Bronchial epithelial cell (primary cell): ENCODE measurements around the gene CCN2. TPM values are rescaled to one million over a fixed set of nuclear protein-coding genes. Genes with fewer than 3 reads are reported as not detected.

Experiments used
- DNase-seq: peaks from one replicate; pipeline ENCODE4 v3.0.0-alpha.2; 2010; ENCODE audit warnings: low read depth
- FAIRE-seq: peaks from 2 replicates; lab custom pipeline; 2011; peaks lifted over from hg19 to GRCh38; lab: Jason Lieb, UNC
- H3K27me3 ChIP-seq: 2 replicates; pipeline ENCODE4 v1.5.1; 2011; ENCODE audit warnings: low read length; ENCODE audit not compliant: control insufficient read depth, insufficient read depth
- H3K36me3 ChIP-seq: 2 replicates; pipeline ENCODE4 v1.5.1; 2011; ENCODE audit warnings: low read length; ENCODE audit not compliant: control insufficient read depth, insufficient read depth
- H3K4me3 ChIP-seq: 2 replicates; pipeline ENCODE4 v1.5.1; 2011; ENCODE audit warnings: mild to moderate bottlenecking, low read depth, low read length, control low read depth
- CTCF ChIP-seq: IDR thresholded peaks from 2 replicates; pipeline ENCODE4 v1.5.1; 2011; ENCODE audit warnings: mild to moderate bottlenecking, moderate library complexity, low read length, control low read depth, inconsistent platforms; ENCODE audit not compliant: insufficient read depth, severe bottlenecking
- total RNA-seq: library from RNA; depleted of rRNA; stranded (reverse); fragments of >200 nt; gene quantifications from 2 replicates; pipeline ENCODE4 v1.2.1, GENCODE V29; 2014

CCN2 gene
- total RNA-seq, 1 donor from 2014 or later = 2.6 TPM

GRCh38 chr6:131995917-131996316 is 44.7 kb upstream of the CCN2 start:
- Histone ChIP-seq H3K36me3 (no peaks in the 10 kb centered on the region), H3K27me3 (no peaks in the 10 kb centered on the region), H3K4me3 (no peak overlapping the region)
- DNase-seq = peak; percentile 98
- TF ChIP-seq CTCF = no peak
- peak; percentile 36 for FAIRE-seq

- no peak for FAIRE-seq
These were observed 41.4 kb upstream of the CCN2 start for GRCh38 chr6:131992557-131992956.

GRCh38 chr6:131989036-131989435 is 37.9 kb upstream of the CCN2 start:
- no peak overlapping the region for H3K4me3 ChIP-seq
- no peaks in the 10 kb centered on the region for H3K36me3 ChIP-seq
- TF ChIP-seq CTCF = no peak
- DNase-seq = no peak
- H3K27me3 ChIP-seq = no peaks in the 10 kb centered on the region
- no peak for FAIRE-seq

More at GRCh38 chr6:131992557-131992956, 41.4 kb upstream of the CCN2 start:
- DNase-seq = no peak
- no peak overlapping the region for H3K4me3 ChIP-seq
- no peak for TF ChIP-seq CTCF
- no peaks in the 10 kb centered on the region for H3K36me3 ChIP-seq
- H3K27me3 ChIP-seq = no peaks in the 10 kb centered on the region

GRCh38 chr6:131982740-131983259 is 31.6 kb upstream of the CCN2 start:
- no peaks in the 10 kb centered on the region for H3K36me3 ChIP-seq
- FAIRE-seq (no peak), DNase-seq (peak; percentile 5)
- no peaks in the 10 kb centered on the region for H3K27me3 ChIP-seq
- no peak overlapping the region for H3K4me3 ChIP-seq
- TF ChIP-seq CTCF = no peak

- no peak for FAIRE-seq
- Histone ChIP-seq H3K4me3 (no peak overlapping the region), H3K27me3 (no peaks in the 10 kb centered on the region), H3K36me3 (no peaks in the 10 kb centered on the region)
- no peak for DNase-seq
- TF ChIP-seq CTCF = no peak
These were observed 30.4 kb upstream of the CCN2 start for GRCh38 chr6:131981624-131981978.
